HepG2 (cell line): ENCODE results near the gene FEM1B. TPM values are rescaled to one million over a fixed set of nuclear protein-coding genes. Genes with fewer than 3 reads are reported as not detected.

ENCODE experiments used
- BCL6 ChIP-seq: IDR thresholded peaks from 2 replicates; pipeline ENCODE4 v1.6.1; 2016; ENCODE audit warnings: missing genetic modification reagents, missing compliant biosample characterization
- CREM ChIP-seq, 2 experiments: sonication (generic) in 1 of 2; formaldehyde crosslinking in 1 of 2; IDR thresholded peaks; 2 replicates each; pipeline versions ENCODE4 v1.4.0 to v1.6.1; 2016 to 2020; ENCODE audit warnings: antibody characterized with exemption in 1 of 2, mild to moderate bottlenecking in 1 of 2, missing genetic modification reagents in 1 of 2
- E2F5 ChIP-seq: sonication (generic); formaldehyde crosslinking; conservative IDR thresholded peaks from 2 replicates; pipeline ENCODE4 v1.4.0; 2020; ENCODE audit warnings: missing genetic modification reagents
- GLI4 ChIP-seq: sonication (generic); formaldehyde crosslinking; IDR thresholded peaks from 2 replicates; pipeline ENCODE4 v1.5.1; 2020; ENCODE audit warnings: missing genetic modification reagents, mild to moderate bottlenecking, moderate library complexity, borderline replicate concordance
- HDAC1 ChIP-seq: sonication (generic); formaldehyde crosslinking; IDR thresholded peaks from 2 replicates; pipeline ENCODE4 v1.5.1; 2020; ENCODE audit warnings: mild to moderate bottlenecking, missing genetic modification reagents
- HNF1B ChIP-seq: sonication (generic); formaldehyde crosslinking; IDR thresholded peaks from 2 replicates; pipeline ENCODE4 v1.5.1; 2020; ENCODE audit warnings: mild to moderate bottlenecking, moderate library complexity, missing genetic modification reagents
- NFATC3 ChIP-seq: sonication (generic); formaldehyde crosslinking; IDR thresholded peaks from 2 replicates; pipeline ENCODE4 v1.5.1; 2020; ENCODE audit warnings: mild to moderate bottlenecking, missing genetic modification reagents
- NONO ChIP-seq, 2 experiments: fragments of 450-650 bp in 1 of 2; sonication (generic) in 1 of 2; formaldehyde crosslinking in 1 of 2; IDR thresholded peaks in 1 of 2; conservative IDR thresholded peaks in 1 of 2; 2 replicates each; pipeline versions ENCODE4 v1.6.1 to v1.8.0; 2017 to 2022; ENCODE audit warnings: mild to moderate bottlenecking in 1 of 2, missing genetic modification reagents in 1 of 2, moderate library complexity in 1 of 2
- RBFOX2 ChIP-seq: fragments of 200-400 bp; formaldehyde crosslinking; IDR thresholded peaks from 2 replicates; pipeline ENCODE4 v1.6.1; 2017; ENCODE audit warnings: low read depth, mild to moderate bottlenecking, low read length
- SCMH1 ChIP-seq: sonication (generic); formaldehyde crosslinking; IDR thresholded peaks from 2 replicates; pipeline ENCODE4 v1.9.0; 2021; ENCODE audit warnings: missing genetic modification reagents, mild to moderate bottlenecking, borderline replicate concordance
- SP2 ChIP-seq: sonication (generic); formaldehyde crosslinking; IDR thresholded peaks from 2 replicates; pipeline ENCODE4 v1.5.1; 2020; ENCODE audit warnings: mild to moderate bottlenecking, missing genetic modification reagents
- TFDP2 ChIP-seq: sonication (generic); formaldehyde crosslinking; IDR thresholded peaks from 2 replicates; pipeline ENCODE4 v1.4.0; 2020; ENCODE audit warnings: missing genetic modification reagents
- WIZ ChIP-seq: sonication (generic); formaldehyde crosslinking; IDR thresholded peaks from 2 replicates; pipeline ENCODE4 v1.5.1; 2020; ENCODE audit warnings: mild to moderate bottlenecking, missing genetic modification reagents
- ZFP36L2 ChIP-seq: sonication (generic); formaldehyde crosslinking; IDR thresholded peaks from 2 replicates; pipeline ENCODE4 v1.4.0; 2020; ENCODE audit warnings: missing genetic modification reagents
- ZNF142 ChIP-seq: sonication (generic); formaldehyde crosslinking; IDR thresholded peaks from 2 replicates; pipeline ENCODE4 v1.4.0; 2020; ENCODE audit warnings: missing genetic modification reagents
- ZNF280B ChIP-seq: sonication (generic); formaldehyde crosslinking; IDR thresholded peaks from 2 replicates; pipeline ENCODE4 v1.5.0; 2020; ENCODE audit warnings: missing genetic modification reagents, mild to moderate bottlenecking, borderline replicate concordance
- polyA plus RNA-seq, 8 experiments: library from polyadenylated mRNA; depleted of rRNA in 3 of 8; stranded (reverse) in 7 of 8; unstranded in 1 of 8; fragments of >200 nt; fragmentation: Illumina TruSeq in 4 of 8; extraction: Trizol in 4 of 8; gene quantifications; 2 replicates each; pipeline versions ENCODE4 v1.2.1 to v1.2.3, GENCODE V29; 2011 to 2016; ENCODE audit warnings: low read depth in 4 of 8, missing spikeins in 1 of 8, mixed read lengths in 1 of 8; ENCODE audit not compliant: insufficient read depth in 1 of 8
- total RNA-seq, 5 experiments: library from RNA; depleted of rRNA; stranded (reverse); fragments of >200 nt; fragmentation: Illumina TruSeq; extraction: Trizol; gene quantifications; 2 replicates each; pipeline ENCODE4 v1.2.3, GENCODE V29; 2016; ENCODE audit warnings: low read depth in 1 of 5

FEM1B gene
- total and polyA plus RNA-seq, 2 of the 13 experiments (the other 11 are each of a cell fraction or from before 2014, with no cell fraction given), result 38.1 to 40.0 TPM

GRCh38 chr15:68234060-68234459 lies 43.5 kb upstream of the FEM1B start (continued):
- TF ChIP-seq ZNF142 (CRISPR knock-in tag) (no peak), E2F5 (peak; percentile 87; the same call in 1 of the 2 replicates), SP2 (CRISPR knock-in tag) (peak; percentile 74), NFATC3 (CRISPR knock-in tag) (no peak), SCMH1 (no peak), HNF1B (CRISPR knock-in tag) (0 out of 2 replicates have a peak, but pooled peaks have one; percentile 14), BCL6 (peak; percentile 87), NONO (IDR thresholded peaks at IDR 0.05) (no peak), NONO (CRISPR knock-in tag; conservative IDR thresholded peaks at IDR 0.05) (no peak), GLI4 (0 out of 2 replicates have a peak, but pooled peaks have one; percentile 53), CREM (IDR thresholded peaks at IDR 0.05) (no peak), CREM (CRISPR knock-in tag; IDR thresholded peaks at IDR 0.05) (no peak), ZFP36L2 (no peak), HDAC1 (CRISPR knock-in tag) (peak; percentile 29; the same call in 1 of the 2 replicates), ZNF280B (CRISPR knock-in tag) (no peak), TFDP2 (CRISPR knock-in tag) (peak; percentile 78), RBFOX2 (no peak), WIZ (no peak)
